ENCODE measurements around the gene PTTG1IP. TPM values are rescaled to one million over a fixed set of nuclear protein-coding genes. Genes with fewer than 3 reads are reported as not detected.

PTTG1IP gene
- total and polyA plus RNA-seq, 2 of the 13 experiments (the other 11 are each of a cell fraction or from before 2014, with no cell fraction given), result 161 to 700 TPM

DNA sequence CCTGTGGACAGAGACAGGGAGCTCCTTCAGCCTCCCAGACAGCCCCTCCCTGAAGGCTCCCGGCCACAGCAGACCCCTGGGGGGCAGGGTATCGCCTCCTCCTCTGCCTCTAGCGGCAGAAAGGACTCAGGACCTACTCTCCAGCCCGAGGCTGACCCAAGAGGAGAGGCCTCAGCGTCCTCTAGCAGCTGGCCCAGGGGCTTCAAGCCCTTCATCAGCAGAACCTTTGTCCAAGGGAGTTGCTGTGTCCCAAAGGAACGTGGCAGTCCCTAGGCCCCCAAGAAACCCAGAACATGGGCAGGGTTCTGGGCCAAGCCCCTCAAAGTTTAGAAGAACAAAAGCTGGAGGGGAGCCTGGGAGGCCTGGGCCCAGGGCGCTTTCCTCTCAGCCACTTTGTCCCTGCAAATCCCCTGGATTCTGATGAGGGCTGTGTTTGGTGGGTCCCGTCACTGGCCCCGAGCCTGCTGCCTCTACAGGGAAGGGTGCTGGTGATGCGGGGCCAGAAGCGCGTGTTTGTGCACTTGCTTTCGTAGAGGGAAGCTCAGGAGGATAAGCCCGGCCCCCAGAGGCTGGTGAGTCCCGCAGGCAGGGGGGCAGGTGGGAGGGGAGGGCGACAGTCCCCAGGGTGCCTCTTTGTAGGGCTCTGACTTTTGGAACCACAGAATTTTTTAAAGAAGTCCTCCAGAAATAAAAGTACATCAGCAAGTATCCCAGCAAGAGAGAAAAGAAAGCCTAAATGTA lies 33.9 kb upstream of the PTTG1IP start:
- Histone ChIP-seq H3K27ac (ENCODE audit: extremely low read length, insufficient read depth, low read length) (no peak overlapping the region), H3K79me2 (ENCODE audit: insufficient read depth, low read length) (no peaks in the 10 kb centered on the region), H3K4me1 (ENCODE audit: insufficient read depth, low read length) (peaks cover 81% of the 10 kb centered on the region), H3K36me3 (replicated peaks in 1 of 2; ENCODE audit: control insufficient read depth in 1 of 2, insufficient read depth in 2 of 2, low read length in 2 of 2) (peaks cover 0 to 3% of the 10 kb centered on the region in 2 experiments; a peak in 3 of 5 replicates), H3K9ac (ENCODE audit: insufficient read depth, low read depth, low read length) (peak overlapping the region; percentile 55), H3K4me2 (ENCODE audit: low read depth, low read length) (peak overlapping the region; percentile 72), H3K9me3 (ENCODE audit: low read length) (no peaks in the 10 kb centered on the region), H4K20me1 (ENCODE audit: insufficient read depth, low read length) (no peaks in the 10 kb centered on the region), H2AFZ (ENCODE audit: low read length) (no peak overlapping the region), H3K27me3 (ENCODE audit: control insufficient read depth in 1 of 2, insufficient read depth in 2 of 2, low read length in 2 of 2) (no peaks in the 10 kb centered on the region), H3K4me3 (replicated peaks in 1 of 3; ENCODE audit: insufficient read depth in 1 of 3, low read depth in 2 of 3, low read length in 3 of 3) (peak overlapping the region; percentile 43 to 58 (median 57))
- 14% methylated on average over 13 of the region's 16 CpGs for WGBS (ENCODE audit: low lambda C conversion rate)
- intact Hi-C loops (cut with micrococcal nuclease; ENCODE audit: unreplicated experiment) (loop anchor here (1.0 kb wide), 1 partner anchor 15 kb away; no protein-coding TSS in a partner anchor), in situ Hi-C loops (cut with HindIII; ENCODE audit: extremely low pct_ligation_motif_present, low pct_unique_long_range_greater_than_20kb) (no loop called here)
- FAIRE-seq, result no peak
- ChIA-PET POLR2A (interaction anchor here (0.8 to 2.5 kb wide), 10 partner anchors 9 to 105 kb away, joined by 3 to 17 read pairs (median 6); partner anchors contain the start of genes PTTG1IP and UBE2G2), CTCF (ENCODE audit: low intra/inter-chr PET ratio, low total read pairs) (no interaction called here)
- peak; percentile 36 for DNase-seq (ENCODE audit: low spot score)
- peak; percentile 62 for ATAC-seq
- no TSS peak for BruUV-seq (replicated peaks)
- TF ChIP-seq XRCC5 (optimal IDR thresholded peaks at IDR 0.05; ENCODE audit: low read length), result peak; percentile 25
- no peak for TF ChIP-seq HOXA7 (CRISPR knock-in tag; IDR thresholded peaks at IDR 0.05)
- TF ChIP-seq ZZZ3 (CRISPR knock-in tag; IDR thresholded peaks at IDR 0.05; ENCODE audit: borderline replicate concordance), result peak; percentile 48; the same call in 1 of the 2 replicates
- TF ChIP-seq ZNF777 (CRISPR knock-in tag; IDR thresholded peaks at IDR 0.05), result no peak
- peak; percentile 55; the same call in 1 of the 2 replicates for TF ChIP-seq ZBTB7B (CRISPR knock-in tag; IDR thresholded peaks at IDR 0.05)
- TF ChIP-seq, protein P1, sequence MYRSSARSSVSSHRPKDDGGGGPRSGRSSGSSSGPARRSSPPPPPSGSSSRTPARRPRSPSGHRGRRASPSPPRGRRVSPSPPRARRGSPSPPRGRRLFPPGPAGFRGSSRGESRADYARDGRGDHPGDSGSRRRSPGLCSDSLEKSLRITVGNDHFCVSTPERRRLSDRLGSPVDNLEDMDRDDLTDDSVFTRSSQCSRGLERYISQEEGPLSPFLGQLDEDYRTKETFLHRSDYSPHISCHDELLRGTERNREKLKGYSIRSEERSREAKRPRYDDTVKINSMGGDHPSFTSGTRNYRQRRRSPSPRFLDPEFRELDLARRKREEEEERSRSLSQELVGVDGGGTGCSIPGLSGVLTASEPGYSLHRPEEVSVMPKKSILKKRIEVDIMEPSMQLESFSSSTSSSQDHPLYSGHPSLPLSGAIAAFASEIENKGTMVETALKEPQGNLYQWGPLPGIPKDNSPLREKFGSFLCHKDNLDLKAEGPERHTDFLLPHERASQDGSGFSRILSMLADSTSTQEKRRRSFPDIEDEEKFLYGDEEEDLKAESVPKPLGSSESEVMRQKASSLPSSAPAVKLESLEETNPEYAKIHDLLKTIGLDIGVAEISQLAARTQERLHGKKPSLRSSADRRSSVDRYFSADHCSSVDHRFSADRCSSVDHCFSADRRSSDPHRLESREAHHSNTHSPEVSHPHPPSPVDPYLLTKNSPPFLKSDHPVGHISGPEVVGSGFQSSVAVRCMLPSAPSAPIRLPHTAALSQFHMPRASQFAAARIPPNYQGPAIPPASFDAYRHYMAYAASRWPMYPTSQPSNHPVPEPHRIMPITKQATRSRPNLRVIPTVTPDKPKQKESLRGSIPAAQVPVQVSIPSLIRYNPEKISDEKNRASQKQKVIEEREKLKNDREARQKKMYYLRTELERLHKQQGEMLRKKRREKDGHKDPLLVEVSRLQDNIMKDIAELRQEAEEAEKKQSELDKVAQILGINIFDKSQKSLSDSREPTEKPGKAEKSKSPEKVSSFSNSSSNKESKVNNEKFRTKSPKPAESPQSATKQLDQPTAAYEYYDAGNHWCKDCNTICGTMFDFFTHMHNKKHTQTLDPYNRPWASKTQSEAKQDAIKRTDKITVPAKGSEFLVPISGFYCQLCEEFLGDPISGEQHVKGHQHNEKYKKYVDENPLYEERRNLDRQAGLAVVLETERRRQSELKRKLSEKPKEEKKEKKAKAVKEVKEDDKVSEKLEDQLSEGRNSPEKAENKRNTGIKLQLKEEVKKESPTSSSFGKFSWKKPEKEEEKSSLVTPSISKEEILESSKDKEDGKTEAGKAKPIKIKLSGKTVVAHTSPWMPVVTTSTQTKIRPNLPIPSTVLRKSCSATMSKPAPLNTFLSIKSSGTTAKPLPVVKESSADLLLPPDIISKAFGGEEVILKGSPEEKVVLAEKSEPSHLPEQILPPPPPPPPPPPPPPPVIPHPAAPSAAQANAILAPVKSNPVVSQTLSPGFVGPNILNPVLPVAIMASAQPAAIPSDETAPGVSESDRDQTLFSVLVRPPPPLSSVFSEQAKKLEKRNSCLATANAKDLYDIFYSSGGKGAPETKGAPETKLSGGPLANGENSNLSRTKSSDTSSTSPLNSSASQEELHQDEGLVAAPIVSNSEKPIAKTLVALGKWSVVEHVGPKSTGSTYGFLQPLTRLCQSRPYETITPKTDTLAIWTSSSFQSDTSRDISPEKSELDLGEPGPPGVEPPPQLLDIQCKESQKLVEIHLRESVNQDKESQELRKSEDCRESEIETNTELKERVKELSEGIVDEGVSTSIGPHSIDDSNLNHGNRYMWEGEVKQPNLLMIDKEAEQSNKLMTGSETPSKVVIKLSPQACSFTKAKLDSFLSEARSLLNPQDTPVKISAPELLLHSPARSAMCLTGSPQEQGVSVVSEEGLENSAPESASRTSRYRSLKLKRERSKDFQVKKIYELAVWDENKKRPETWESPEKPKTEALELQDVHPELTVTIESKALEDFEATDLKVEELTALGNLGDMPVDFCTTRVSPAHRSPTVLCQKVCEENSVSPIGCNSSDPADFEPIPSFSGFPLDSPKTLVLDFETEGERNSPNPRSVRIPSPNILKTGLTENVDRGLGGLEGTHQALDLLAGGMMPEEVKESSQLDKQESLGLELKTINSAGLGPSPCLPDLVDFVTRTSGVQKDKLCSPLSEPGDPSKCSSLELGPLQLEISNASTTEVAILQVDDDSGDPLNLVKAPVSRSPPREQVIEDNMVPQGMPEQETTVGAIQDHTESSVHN (CRISPR knock-in tag; IDR thresholded peaks at IDR 0.05), result no peak
- TF ChIP-seq, protein P2, sequence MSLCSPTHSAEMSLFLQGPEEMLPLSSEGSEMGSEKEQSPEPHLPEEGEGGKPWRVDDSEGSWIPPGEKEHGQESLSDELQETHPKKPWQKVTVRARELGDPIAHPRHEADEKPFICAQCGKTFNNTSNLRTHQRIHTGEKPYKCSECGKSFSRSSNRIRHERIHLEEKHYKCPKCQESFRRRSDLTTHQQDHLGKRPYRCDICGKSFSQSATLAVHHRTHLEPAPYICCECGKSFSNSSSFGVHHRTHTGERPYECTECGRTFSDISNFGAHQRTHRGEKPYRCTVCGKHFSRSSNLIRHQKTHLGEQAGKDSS (CRISPR knock-in tag; IDR thresholded peaks at IDR 0.05; ENCODE audit: borderline replicate concordance, low read depth), result 0 out of 2 replicates have a peak, but pooled peaks have one; percentile 23
- TF ChIP-seq, protein P3, sequence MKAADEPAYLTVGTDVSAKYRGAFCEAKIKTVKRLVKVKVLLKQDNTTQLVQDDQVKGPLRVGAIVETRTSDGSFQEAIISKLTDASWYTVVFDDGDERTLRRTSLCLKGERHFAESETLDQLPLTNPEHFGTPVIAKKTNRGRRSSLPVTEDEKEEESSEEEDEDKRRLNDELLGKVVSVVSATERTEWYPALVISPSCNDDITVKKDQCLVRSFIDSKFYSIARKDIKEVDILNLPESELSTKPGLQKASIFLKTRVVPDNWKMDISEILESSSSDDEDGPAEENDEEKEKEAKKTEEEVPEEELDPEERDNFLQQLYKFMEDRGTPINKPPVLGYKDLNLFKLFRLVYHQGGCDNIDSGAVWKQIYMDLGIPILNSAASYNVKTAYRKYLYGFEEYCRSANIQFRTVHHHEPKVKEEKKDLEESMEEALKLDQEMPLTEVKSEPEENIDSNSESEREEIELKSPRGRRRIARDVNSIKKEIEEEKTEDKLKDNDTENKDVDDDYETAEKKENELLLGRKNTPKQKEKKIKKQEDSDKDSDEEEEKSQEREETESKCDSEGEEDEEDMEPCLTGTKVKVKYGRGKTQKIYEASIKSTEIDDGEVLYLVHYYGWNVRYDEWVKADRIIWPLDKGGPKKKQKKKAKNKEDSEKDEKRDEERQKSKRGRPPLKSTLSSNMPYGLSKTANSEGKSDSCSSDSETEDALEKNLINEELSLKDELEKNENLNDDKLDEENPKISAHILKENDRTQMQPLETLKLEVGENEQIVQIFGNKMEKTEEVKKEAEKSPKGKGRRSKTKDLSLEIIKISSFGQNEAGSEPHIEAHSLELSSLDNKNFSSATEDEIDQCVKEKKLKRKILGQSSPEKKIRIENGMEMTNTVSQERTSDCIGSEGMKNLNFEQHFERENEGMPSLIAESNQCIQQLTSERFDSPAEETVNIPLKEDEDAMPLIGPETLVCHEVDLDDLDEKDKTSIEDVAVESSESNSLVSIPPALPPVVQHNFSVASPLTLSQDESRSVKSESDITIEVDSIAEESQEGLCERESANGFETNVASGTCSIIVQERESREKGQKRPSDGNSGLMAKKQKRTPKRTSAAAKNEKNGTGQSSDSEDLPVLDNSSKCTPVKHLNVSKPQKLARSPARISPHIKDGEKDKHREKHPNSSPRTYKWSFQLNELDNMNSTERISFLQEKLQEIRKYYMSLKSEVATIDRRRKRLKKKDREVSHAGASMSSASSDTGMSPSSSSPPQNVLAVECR (CRISPR knock-in tag; IDR thresholded peaks at IDR 0.05; ENCODE audit: borderline replicate concordance), result peak; percentile 32; the same call in 1 of the 2 replicates

All from HepG2 (cell line).